ENCODE data around the gene E2F6.

GRCh38 chr2:11396021-11396420 is 69.9 kb downstream of the E2F6 start:
- TF ChIP-seq RAD21 (IDR thresholded peaks at IDR 0.05; ENCODE audit: low read depth) (no peak), MAX (IDR thresholded peaks at IDR 0.05) (no peak), EP300 (IDR thresholded peaks at IDR 0.05; ENCODE audit: borderline replicate concordance) (no peak), TEAD4 (IDR thresholded peaks at IDR 0.05) (no peak), TAF1 (IDR thresholded peaks at IDR 0.05; ENCODE audit: low read depth) (no peak), YY1 (IDR thresholded peaks at IDR 0.05; ENCODE audit: low read depth) (no peak)

Measured in Ishikawa (cell line).